CD4-positive, alpha-beta T cell treated with Interleukin-12 subunit alpha and Interleukin-12 subunit beta, for 1 hour (primary cell): Measurements from ENCODE around the gene HOXC10.

Experiments used
- DNase-seq: peaks from one replicate; pipeline ENCODE4 v3.0.0-alpha.2; 2020

The HOXC10 gene

DNA sequence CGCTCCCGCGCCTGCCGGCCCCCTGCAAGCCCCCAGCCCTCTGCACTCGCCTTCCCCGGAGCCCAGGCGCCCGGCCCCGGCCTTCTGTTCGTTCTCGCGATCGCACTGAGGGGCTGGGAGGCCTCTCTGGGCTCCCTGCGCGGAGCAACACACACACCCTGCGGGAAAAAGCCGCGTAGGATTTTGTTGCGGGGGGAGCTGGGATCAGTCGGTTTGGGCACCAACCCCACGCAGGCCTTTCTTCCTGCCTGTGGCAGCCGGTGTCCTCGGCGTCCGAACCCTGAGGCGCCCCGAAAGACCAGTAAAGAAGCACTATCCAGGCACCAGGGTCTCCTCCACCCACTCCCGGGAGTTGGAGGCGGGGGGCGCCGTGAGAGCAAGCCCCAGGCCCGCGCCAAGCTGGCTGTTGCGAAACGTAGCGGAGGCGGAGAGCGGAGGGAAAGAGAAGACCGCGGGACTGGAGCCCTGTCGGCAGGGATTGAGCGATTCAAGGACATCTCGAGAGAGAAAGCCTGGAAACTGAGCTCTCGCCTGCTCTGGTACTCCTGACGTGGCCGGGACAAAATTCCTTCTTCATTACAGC lies 46.0 kb downstream of the HOXC10 start:
- no peak for DNase-seq

DNA sequence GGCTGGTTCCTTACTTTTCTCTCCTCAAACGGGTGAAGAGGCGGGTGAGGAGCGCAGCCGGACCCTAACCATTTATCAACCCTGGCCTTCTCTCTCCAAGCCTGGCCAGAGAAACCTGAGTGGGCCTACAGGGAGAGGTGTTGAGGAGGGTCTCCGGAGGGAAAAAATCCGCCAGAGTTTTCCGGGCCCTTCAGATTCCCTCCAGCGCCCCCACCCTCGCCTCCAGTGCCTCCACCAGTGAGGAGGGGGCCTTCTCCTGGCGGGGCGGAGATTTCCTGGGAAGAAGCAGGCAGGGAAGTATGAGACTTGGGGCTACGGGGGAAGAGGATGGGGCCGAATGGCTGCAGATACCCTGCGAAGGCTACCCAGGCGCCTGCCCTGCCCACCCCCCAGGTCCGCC lies 46.5 kb downstream of the HOXC10 start:
- DNase-seq = no peak

DNA sequence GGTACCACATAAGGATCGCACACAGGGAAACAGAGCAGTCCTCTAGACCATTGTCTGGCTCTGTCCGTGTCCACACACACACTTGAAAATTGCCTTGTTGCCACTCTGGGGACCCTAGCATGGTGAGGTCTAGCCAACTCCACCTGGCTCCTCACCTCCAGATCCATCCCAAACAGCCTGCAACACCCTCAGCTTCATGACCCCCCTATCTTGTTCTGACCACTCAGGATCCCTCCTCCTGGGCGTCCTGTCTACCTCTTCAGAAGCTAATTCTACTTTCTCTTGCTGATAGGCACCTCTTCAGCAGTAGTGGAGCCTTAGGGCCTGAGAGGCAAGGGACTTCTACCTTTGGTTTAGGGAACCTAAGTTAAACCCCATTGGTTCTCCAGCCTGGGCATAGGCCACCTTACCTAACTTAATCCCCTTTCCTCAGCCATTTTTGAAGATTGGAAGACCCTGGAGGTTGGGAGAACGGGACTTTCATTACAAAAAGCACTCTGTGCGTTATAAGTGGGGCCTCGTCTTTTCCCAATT lies 47.2 kb downstream of the HOXC10 start:
- no peak for DNase-seq

DNA sequence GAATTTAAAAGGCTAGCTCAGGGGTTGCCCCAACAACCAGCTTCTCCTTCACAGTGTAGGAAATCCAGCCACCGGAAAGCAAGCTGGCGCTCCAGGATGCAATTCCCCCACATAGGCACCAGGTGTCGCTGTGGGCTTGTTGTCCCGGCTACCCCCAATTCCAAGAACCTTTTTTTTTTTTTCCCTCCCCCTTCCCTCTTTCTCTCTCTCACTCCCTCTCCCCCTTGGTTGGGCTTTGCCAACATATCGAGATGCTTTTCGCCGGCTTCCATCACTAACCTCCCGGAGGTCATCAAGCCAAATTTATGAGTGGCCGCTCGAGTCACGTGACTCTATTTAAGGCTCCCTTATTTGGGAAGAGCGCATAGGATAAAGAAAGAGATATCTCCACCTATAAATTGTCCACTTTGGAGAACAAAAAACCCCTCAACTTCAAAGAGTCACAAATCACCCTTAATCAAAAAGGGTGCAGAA lies 47.7 kb downstream of the HOXC10 start, which contains the start of gene HOXC5:
TSS of gene HOXC5 (plus strand) at position 424 of the 474 bp plus-strand sequence. CDS start 73 bp downstream, outside the sequence.
- peak; percentile 72 for DNase-seq

DNA sequence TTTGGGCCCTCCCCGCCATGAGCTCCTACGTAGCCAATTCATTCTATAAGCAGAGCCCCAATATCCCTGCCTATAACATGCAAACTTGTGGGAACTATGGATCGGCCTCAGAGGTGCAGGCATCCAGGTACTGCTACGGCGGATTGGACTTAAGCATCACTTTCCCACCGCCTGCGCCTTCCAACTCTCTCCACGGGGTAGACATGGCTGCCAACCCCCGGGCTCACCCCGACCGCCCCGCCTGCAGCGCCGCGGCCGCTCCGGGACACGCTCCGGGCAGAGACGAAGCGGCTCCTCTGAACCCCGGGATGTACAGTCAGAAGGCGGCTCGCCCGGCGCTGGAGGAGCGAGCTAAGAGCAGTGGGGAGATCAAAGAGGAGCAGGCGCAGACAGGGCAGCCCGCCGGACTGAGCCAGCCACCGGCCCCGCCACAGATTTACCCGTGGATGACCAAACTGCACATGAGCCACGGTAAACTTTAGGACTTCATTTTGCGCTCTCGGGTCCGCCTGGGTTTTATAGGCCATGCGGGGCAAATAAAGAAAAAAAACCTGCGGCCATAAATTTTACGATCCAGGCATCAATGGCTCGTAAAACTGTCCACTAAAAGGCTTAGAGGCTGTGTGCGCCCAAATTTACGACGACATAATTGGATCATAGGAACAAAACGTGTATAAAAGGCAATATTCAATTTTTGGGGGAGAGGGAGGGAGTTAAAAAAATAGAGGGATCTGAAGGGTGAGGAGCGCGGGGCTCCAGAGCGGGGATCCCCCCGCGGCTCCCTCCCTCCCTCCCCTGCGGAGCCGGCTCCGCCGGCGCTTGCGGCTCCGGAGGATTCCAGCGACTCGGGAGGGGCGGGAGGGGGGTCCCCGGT lies 48.4 kb downstream of the HOXC10 start:
- no peak for DNase-seq

DNA sequence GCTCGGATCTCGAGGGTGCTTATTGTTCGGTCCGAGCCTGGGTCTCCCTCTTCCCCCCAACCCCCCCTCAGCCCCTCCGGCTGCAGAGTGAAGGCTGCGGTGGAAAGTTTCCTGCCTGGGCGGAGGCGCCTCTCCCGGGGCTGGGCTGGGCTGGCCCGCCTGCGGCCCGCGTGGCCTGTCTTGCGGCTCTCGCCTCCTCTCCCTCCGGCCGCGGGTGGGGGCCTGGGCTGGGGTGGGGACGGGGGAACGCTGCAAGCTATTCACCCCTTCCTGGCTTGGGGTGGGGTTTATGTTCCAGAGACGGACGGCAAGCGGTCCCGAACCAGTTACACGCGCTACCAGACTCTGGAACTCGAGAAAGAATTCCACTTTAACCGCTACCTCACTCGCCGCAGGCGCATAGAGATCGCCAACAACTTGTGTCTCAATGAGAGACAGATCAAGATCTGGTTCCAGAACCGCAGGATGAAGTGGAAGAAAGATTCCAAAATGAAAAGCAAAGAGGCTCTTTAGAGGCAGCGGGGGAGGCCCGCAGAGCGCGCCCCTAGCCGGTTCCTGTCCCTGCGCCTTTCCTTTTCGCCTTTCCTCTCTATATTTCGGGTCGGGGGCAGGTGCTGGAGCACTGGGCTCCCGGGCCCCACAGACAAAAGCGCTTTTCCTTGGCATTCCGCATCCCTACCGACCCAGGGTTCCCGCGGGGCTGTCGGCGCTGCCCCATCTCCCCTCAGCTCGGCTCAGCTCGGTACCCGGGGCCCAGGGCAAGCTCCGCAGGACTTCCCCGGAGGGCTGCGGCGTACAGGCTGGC lies 49.2 kb downstream of the HOXC10 start:
- no peak for DNase-seq

DNA sequence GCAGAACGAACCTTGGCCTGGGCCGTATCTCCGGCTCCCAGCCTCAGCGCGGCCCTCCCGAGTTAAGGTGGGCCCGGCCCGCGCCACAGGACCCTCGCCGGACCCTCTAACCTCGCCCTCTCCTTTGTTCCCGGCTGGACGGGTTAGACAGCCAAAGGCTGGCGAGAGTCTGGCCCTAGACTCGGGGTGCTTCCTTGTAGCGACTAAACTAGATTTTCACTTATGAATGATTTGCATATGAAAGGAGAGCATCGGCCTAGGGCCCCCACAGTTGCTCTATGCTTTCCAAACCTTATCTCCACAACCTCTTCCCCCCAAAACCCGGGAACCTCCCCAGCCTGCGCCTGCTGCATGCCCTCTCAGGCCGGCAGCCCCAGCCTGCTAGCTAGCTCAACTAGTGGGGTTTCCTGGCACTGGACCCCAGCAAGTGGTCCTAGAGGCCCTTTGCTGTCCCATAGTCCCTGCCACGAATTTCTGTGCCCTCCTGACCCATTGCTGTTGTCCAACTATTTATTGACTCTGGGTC lies 49.9 kb downstream of the HOXC10 start:
- DNase-seq = no peak

DNA sequence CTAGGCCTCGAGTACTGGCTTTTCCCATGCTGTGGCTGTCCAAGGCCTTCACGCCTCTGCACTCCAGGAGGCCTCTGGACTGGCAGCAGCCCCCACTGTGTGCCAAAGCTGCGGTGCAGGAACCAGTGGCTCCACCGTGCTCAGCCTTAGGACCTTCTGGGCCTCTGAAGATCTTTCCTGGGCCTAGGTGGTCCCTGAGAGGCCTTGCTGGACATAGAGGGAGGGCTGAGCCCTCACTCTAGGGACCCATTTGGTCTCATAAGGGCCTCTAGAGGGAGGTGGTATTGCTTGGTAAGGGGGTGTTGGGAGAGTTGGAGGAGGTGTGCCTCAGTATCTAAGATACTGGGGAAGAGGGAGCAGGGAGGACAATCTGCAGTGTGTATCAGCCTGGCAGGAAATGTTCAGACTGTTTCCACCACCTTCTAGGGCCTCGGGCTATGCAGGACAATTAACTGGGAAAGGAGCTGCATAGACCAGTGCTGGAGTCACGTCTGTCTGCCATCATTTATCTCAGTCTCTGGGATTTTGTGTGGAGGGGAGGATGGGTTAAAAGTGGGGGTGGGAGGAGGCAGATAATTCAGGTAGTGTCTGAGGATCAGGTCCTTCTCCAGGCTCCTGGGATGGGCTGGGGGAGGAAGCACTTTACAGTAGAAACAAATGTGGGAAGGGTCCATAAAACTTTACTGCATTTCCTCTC lies 50.8 kb downstream of the HOXC10 start:
- no peak for DNase-seq

DNA sequence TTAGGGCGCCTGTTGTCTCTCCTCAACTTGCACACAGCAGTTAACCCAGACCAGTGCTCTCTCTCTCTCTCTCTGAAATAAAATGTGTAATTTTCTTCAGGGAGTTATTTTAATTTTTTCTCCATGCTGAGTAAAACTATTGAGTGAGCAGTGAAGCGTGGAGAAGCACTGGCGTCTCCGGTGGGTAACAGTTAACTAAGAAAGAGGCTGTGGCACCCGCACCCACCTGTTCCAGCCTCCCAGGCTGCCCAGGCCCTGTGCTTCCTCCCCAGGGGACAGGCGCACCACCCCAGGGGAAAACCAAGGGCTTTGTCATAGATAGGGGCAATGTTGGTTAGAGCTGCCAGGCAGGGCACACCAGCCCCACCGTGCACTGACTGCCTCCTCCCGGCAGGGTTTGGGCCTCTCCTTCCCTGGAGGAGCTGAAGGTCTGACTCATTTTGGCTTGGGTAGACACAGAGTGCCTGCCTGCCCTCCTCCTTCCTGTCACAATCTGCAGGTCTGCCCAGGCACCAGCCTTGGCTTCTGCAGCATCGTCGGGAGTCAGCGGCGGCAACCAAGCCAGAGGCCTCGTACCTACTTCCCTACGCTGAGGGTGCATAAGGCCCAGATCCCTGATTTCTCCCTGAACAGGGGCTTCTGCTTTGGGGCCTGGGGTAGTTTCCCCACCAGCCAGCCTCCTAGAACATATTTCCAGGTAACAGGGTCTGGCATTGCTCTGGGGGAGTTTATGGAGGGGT lies 51.8 kb downstream of the HOXC10 start:
- DNase-seq = no peak

DNA sequence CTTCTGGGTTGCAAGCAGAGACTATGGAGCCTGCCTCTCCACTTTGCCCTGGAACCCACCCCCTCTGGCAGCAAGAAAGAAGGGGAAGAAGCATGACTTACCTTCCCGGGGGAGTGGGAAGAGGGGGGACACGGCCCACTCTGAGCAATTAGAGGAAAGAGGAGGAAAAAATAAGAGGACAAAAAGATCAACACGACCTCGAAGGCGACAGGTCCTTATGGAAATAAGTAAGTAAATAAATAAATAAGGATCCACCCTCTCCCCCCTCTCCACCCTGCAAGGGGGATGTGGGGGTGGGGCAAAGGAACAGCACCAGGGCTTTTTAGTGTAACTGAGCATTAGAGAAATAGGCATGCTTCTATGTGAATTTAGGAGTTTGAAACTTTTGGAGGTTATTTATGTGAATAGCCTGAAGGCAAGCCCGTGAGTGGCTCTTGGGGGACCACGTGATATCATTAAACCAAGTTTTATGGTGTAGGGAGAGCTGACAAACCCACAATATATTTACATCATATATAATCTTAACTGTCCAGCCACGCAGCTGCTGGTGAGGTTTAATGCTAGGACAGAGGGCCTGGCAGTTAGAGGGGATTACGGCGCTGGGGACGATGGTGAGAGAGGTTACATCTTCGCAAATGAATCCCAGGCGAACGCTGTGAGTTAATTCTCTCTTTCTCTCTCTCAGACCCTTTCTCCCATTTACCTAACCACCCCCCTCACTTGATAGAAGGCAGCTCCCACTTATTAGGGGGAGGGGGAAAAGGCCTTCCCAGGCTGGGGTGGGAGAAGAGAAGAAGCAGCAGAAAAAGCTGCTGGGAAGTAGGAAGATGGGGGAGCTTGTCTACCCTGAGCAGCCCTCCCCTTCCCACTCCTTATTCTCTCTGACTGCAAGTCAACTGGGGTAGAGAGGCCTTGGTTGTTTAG lies 52.7 kb downstream of the HOXC10 start:
- DNase-seq = no peak

DNA sequence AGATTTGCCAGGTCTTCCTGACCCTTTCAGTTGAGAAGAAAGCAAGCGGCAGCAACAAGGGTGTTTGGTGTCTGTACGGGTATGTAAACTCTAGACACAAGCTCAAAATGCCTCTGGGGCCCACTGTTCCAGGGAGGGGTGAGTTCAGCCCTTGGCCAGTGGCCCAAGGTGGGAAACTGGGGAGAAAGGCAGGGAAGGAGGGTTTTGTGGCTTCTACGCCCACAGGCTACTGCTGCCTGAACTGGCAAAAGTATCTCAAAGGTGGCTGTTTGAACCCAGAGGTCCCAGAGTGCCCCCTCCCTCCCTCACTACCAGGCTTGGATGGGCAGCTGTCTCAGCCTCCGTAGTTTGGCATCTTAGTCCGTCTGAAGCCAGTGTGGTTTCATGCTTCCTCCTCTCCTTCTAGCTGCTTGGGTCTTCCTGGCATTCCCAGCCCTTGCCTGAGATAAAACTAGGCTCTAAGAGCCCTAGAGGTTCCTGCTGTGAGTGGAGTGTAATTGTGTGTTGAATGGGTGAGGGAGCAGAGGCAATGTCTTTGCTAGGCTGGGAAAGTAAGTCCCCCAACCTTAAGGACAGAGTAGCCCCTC lies 53.4 kb downstream of the HOXC10 start:
- DNase-seq = no peak

DNA sequence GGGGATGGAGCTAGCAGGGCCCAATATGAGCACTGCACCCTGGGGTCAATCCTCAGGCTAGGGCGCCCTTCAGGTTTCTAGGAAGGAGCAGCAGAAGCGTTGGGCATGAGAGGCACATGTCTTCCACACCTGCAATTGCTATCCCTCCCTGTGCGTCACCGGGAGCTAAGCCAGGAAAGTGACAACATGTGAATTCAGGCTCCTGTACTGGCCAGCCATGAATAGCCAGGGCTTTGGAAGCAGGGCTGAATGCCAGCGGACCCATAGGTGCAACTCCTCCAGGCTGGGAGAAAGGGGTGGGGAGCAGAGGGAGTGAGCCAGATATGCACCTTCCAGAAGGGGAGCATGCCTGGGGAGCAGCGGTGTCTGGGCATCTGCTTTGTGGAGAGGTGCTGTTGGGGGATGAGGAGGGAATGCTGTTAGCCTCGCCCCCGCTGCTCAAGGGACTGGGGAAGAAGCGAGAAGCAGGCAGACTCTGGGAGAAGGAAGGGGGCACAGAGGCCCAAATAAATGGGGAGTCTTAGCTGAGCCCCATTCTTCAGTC lies 54.0 kb downstream of the HOXC10 start:
- DNase-seq = no peak

DNA sequence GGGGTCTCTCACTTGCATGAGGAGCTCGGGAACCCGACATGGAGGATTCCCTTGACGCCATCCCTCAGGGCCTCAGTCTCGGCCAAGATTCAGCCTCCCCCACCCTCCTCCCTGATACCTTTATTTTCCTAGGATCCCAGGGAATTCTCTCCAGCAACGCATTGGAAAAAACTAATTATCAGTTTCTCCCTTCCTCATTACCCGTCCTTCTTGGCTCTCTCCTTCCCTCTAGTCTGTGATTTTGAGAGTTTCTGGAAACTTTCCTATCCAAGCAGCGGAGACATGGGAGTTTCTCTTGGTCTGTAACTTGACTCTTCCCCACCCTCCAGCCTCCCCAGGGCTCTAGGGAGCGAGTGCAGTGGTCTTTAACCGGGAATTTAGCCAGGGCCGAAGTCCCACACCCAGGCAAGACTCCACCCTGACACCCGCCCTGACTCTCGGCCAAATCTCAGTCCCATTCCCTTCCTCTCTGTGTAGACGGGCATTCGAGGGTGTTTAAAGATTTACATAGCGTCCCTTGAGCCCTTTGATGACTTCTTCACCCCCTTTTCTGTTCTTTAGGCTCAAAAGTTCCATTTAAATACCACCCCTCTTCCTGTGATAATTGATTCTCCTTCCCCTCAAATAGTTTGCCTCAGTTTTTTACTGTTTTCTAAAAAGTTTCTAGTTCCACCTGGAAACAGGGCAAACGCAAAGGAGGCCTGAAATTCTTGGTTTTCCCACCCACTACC lies 54.6 kb downstream of the HOXC10 start:
- DNase-seq = no peak
